Inflammatory macrophage treated with lipopolysaccharide for 4 hours (primary cell): Measurements from ENCODE around the gene AP1AR.

Source experiments
- DNase-seq: peaks from one replicate; pipeline ENCODE4 v3.0.0-alpha.2; 2020

The AP1AR gene

DNA sequence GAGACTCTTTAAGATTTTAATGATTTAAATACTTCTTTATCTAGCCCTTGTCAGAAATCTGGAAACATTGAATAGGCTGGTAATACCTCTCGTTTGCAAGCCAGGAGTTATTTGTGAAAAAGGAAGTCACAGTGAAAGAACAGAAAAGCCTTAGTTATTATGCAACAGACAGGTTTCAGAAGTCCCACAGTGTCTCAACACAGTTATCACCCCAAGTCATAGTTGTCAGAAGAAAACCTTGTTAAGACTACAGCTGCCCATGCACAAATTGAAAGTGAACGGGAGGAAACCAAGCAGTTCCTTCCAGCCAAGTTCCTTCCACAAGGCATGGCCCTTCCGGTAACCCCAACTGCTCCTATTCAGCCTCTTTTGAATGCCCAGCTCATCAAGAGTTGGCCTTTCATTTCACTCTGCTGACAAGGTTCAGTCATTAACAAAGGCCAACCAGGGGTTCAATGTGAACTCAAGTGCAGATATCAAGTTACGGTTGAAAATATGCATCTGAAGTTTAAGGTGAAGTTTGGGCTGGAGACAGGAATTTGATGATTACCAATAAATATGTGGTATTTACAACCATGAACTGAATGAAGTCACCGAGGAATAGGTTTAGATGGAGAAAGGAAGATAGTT is 81.1 kb downstream of the AP1AR start:
- peak; percentile 90 for DNase-seq

DNA sequence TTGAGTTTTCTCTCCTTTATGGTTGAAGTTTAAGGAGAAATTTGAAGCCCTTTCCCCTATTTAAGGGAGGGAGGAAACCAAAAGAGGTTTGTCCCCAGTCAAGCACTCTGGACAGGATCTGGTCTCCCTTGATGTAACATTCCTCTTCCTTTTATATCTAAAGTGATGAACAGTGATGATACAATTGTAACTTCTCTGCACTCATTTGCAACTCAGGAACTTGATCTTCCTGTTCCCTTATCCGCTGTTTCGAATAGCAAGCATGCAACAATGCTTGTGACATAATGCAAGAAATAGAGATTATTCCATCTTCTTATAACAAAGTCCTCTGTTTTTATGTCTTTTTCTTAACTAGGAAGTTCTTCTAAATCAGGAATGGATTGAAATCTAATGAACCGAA is 83.9 kb downstream of the AP1AR start:
- peak; percentile 90 for DNase-seq

DNA sequence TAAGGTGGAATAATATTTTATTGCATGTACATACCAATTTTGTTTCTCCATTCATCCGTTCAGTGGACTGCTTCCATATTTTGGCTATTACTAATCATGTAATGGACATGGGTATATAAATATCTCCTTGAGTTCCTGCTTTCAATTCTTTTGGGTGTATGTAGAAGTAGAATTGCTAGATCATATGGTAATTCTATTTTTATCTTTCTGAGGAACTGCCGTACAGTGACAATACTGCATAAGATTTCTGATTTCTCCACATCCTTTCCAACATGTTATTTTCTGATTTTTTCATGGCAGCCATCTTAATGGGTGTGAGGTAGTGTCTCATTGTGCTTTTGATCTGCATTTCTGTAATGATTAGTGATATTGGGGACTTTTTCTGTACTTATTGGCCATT is 84.8 kb downstream of the AP1AR start:
- DNase-seq, result peak; percentile 89

DNA sequence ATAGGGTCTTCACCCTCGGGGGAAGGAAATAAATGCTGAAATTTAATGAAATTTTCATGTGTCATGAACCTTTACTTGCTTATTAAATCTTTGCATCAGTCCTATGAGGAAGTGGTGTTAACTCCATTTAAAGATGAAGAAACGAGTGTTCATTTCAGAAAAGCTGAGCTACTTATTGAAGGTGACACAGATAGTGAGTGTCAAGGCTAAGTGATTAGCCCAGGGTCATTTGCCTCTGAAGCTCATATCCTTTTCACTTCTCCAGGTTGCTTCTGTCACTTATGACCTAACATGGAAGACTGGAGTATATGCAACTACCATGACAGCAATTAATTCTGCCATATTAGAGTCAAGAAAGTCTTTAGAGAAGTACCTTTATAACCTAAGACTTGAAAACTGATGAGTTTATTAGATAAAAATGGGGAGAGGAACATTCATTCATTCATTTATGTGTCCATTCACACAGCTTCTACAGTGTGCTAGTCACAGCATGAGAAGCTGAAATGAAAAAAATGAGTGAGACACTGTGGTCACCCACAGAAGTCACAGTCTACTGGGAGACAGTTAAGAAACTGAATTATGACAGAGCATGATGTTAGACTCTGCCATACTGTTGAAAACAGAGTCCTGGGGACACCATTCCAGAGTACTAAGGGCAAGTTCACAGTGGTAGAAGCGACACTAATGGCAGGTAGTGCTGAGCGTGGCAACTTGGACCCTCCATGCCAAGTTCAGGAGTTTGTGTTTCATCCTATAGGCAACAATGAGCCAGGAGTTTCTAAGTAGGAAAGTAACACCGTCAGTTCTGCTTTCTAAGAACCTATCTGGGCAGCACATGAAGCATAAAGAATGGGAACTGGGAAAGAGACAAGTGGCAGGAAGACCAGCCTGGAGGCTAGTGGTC is 86.9 kb downstream of the AP1AR start:
- peak; percentile 59 for DNase-seq
